Body of pancreas (tissue), 4 donors: ENCODE results near the gene COP1.

Experiments
- POLR2A ChIP-seq, 3 donors: fragments of 450-650 bp; IDR thresholded peaks; one replicate each; pipeline ENCODE4 v1.6.1; 2016; ENCODE audit warnings: antibody characterized with exemption in 3 of 3, mild to moderate bottlenecking in 2 of 3
- TF ChIP-seq, protein P1 (sequence below), 7 experiments: fragments of 450-650 bp in 4 of 7; fragments of 200-600 bp in 3 of 7; sonication (generic) in 3 of 7; IDR thresholded peaks; one replicate each; pipeline ENCODE4 v1.5.1; 2016 to 2019; ENCODE audit warnings: antibody characterized with exemption in 7 of 7

DNA sequence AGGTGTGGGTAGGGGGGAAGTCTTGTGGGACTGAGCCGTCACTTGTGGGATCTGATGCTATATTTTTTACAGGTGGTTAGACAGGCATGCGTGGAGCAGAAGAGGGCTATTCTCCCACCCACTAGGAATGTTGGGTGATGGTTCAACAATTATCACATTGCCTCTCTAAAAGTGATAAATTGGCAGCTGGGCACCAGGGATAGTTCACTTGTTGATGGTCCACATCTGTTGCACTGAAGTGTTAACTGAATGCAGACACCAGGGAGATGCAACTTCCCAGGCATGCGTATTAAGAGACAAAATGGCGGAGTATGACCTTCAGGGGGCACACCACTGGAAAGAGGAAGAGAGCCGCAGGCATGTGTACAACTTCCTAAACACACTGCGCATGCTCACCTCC, 270.4 kb downstream of the COP1 start:
- TF ChIP-seq, protein P1, sequence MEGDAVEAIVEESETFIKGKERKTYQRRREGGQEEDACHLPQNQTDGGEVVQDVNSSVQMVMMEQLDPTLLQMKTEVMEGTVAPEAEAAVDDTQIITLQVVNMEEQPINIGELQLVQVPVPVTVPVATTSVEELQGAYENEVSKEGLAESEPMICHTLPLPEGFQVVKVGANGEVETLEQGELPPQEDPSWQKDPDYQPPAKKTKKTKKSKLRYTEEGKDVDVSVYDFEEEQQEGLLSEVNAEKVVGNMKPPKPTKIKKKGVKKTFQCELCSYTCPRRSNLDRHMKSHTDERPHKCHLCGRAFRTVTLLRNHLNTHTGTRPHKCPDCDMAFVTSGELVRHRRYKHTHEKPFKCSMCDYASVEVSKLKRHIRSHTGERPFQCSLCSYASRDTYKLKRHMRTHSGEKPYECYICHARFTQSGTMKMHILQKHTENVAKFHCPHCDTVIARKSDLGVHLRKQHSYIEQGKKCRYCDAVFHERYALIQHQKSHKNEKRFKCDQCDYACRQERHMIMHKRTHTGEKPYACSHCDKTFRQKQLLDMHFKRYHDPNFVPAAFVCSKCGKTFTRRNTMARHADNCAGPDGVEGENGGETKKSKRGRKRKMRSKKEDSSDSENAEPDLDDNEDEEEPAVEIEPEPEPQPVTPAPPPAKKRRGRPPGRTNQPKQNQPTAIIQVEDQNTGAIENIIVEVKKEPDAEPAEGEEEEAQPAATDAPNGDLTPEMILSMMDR (IDR thresholded peaks at IDR 0.05), result no peak
- no peak for TF ChIP-seq POLR2A (IDR thresholded peaks at IDR 0.05)
